ENCODE data around the gene ARMH3. TPM values are rescaled to one million over a fixed set of nuclear protein-coding genes. Genes with fewer than 3 reads are reported as not detected.
"Not testable (repeated sequence)": the region's sequence is repeated elsewhere in the genome, so short reads cannot be mapped to it uniquely, and the experiment has no call there.

ARMH3 gene
- total RNA-seq, 2 donors from 2014 or later: 5.6 to 8.3 TPM

DNA sequence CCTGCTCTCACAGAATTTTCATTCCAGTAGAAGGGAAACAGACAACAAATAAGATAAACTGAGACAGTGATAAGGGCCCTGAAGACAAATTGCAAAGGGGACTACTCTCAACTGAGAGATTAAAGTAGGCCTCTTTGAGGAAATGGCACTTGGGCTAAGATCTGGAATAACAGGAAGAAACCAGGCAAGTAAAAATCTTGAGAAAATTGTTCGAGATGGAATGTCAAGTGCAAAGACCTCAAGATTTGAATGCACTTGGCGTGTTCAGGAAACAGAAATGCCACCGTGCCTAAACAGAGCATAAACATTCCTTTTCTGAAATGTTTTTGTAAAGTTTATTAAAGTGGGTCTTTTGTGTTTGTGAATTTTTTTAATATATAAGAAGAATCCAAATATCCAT is 10.7 kb downstream of the ARMH3 start:
- 76 to 88% methylated on average over 3 of the region's 3 CpGs for WGBS, 2 donors
- no peaks in the 10 kb centered on the region for H3K36me3 ChIP-seq (replicated peaks in 1 of 2; ENCODE audit: insufficient read depth in 1 of 2, low read depth in 2 of 2)
- H3K27me3 ChIP-seq: no peaks in the 10 kb centered on the region
- H3K27ac ChIP-seq: no peak overlapping the region
- TF ChIP-seq POLR2A (IDR thresholded peaks at IDR 0.05): no peak
- TF ChIP-seq, protein P1, sequence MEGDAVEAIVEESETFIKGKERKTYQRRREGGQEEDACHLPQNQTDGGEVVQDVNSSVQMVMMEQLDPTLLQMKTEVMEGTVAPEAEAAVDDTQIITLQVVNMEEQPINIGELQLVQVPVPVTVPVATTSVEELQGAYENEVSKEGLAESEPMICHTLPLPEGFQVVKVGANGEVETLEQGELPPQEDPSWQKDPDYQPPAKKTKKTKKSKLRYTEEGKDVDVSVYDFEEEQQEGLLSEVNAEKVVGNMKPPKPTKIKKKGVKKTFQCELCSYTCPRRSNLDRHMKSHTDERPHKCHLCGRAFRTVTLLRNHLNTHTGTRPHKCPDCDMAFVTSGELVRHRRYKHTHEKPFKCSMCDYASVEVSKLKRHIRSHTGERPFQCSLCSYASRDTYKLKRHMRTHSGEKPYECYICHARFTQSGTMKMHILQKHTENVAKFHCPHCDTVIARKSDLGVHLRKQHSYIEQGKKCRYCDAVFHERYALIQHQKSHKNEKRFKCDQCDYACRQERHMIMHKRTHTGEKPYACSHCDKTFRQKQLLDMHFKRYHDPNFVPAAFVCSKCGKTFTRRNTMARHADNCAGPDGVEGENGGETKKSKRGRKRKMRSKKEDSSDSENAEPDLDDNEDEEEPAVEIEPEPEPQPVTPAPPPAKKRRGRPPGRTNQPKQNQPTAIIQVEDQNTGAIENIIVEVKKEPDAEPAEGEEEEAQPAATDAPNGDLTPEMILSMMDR (IDR thresholded peaks at IDR 0.05): no peak
- ATAC-seq (no peak), DNase-seq (no peak)
- intact Hi-C loops (cut with DNase I): no loop called here
- no peak overlapping the region for H3K4me3 ChIP-seq
- no peaks in the 10 kb centered on the region for H3K4me1 ChIP-seq
- H3K9me3 ChIP-seq: no peaks in the 10 kb centered on the region

DNA sequence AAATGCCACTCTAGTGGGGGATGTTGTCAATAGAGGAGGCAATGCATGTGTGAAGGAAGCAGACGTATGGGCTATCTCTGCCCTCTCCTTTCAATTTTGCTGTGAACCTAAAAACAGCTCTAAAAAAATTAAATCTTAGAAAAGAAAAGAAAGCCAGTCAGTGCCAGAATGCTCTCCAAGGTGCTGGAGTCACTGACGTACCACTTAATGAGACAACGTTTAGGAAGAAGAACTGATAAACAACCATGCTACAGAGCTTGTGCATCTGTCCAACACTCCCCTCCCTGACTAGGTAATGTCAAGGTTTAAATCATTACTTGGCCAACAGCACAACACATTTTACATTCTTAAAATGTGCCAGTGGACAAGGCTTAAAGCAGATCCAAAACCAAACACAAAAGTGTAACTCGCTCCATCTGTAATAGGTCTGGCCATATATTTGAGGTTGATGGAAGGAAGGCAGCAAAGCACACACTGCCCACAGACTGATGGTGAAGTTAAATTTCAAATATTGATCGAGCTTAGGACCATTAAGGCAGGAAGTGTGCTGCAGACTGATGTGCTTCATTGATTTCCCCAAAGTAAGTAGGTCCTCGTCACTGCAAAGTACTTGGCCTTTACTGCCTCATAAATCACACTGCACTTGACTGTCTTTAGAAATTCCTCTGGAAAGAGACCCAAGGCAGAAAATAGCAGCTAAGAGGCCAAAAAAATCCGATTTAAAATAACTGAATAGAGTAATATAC is 15.5 kb downstream of the ARMH3 start:
- intact Hi-C loops (cut with DNase I): no loop called here
- Histone ChIP-seq H3K27ac (no peak overlapping the region), H3K4me3 (no peak overlapping the region), H3K4me1 (no peaks in the 10 kb centered on the region), H3K27me3 (no peaks in the 10 kb centered on the region), H3K9me3 (no peaks in the 10 kb centered on the region), H3K36me3 (replicated peaks in 1 of 2; ENCODE audit: insufficient read depth in 1 of 2, low read depth in 2 of 2) (no peaks in the 10 kb centered on the region)
- ATAC-seq: no peak
- 57% methylated on average over 7 of the region's 7 CpGs for WGBS, 2 donors
- DNase-seq: no peak
- TF ChIP-seq, protein P1 (IDR thresholded peaks at IDR 0.05): no peak
- TF ChIP-seq POLR2A (IDR thresholded peaks at IDR 0.05): no peak

DNA sequence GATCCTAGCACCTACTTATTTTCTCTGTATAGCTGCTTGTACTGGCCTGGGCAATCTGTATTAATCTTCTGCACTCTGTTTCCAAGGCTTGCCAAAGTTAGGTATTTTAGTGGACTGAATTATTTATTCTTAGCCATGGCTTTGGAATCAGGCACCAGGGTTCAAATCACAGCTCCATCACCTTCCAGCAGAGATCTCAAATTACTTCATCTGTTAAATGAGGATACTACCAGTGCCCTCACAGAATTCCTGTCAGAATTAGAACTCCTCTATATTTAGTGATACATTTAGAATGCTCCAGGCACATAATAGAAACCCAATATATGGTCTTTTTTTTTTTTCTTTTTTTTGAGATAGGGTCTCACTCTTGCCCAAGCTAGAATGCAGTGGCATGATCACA is 17.6 kb downstream of the ARMH3 start:
- ATAC-seq (no peak), DNase-seq (no peak)
- Histone ChIP-seq H3K4me3 (no peak overlapping the region), H3K9me3 (no peaks in the 10 kb centered on the region), H3K4me1 (no peaks in the 10 kb centered on the region), H3K27ac (no peak overlapping the region), H3K27me3 (no peaks in the 10 kb centered on the region), H3K36me3 (replicated peaks in 1 of 2; ENCODE audit: insufficient read depth in 1 of 2, low read depth in 2 of 2) (no peaks in the 10 kb centered on the region)
- TF ChIP-seq POLR2A (IDR thresholded peaks at IDR 0.05): no peak
- TF ChIP-seq, protein P1 (IDR thresholded peaks at IDR 0.05): no peak
- intact Hi-C loops (cut with DNase I): no loop called here

DNA sequence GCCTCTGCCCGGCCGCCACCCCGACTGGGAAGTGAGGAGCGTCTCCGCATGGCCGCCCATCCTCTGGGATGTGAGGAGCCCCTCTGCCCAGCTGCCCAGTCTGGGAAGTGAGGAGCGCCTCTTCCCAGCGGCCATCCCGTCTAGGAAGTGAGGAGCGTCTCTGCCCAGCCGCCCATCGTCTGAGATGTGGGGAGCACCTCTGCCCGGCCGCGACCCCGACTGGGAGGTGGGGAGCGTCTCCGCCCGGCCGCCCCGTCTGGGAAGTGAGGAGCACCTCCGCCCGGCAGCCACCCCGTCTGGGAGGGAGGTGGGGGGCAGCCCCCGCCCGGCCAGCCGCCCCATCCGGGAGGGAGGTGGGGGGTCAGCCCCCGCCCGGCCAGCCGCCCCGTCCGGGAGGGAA is 20.2 kb downstream of the ARMH3 start:
- WGBS, 2 donors: 96 to 97% methylated on average over 7 to 13 of the region's 33 CpGs
- H3K27ac ChIP-seq; ATAC-seq; H3K9me3 ChIP-seq; intact Hi-C loops (cut with DNase I); H3K4me1 ChIP-seq; H3K27me3 ChIP-seq; H3K4me3 ChIP-seq; H3K36me3 ChIP-seq (replicated peaks in 1 of 2; ENCODE audit: insufficient read depth in 1 of 2, low read depth in 2 of 2); DNase-seq: not testable (repeated sequence)

DNA sequence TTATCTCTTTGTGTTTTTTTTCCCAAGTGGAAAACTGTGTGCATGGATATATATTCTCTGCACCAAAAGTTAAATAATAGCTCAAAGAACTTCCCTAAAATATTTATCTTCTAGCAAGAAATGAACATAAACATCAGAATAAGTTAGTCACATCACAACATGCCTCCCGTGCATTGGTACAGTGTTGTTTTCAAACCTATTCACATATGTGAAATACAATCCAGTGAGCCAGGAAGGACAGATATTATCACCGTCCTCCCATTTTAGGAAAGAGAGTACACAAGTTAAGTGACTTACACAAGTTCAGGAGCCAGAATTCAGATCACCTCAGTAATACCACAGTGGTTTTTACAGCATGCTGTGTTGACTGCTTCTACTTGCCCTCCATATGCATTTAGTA is 22.2 kb downstream of the ARMH3 start:
- no peak overlapping the region for H3K4me3 ChIP-seq
- TF ChIP-seq POLR2A (IDR thresholded peaks at IDR 0.05): no peak
- TF ChIP-seq, protein P1 (IDR thresholded peaks at IDR 0.05): no peak
- no peak for ATAC-seq

More for the DNA sequence above, 22.2 kb downstream of the ARMH3 start:
- Histone ChIP-seq H3K27me3 (no peaks in the 10 kb centered on the region), H3K27ac (no peak overlapping the region), H3K9me3 (no peaks in the 10 kb centered on the region), H3K36me3 (replicated peaks in 1 of 2; ENCODE audit: insufficient read depth in 1 of 2, low read depth in 2 of 2) (peaks cover 0 to 6% of the 10 kb centered on the region in 2 donors), H3K4me1 (no peaks in the 10 kb centered on the region)
- intact Hi-C loops (cut with DNase I): no loop called here
- WGBS, 2 donors: 91 to 93% methylated on average over 2 of the region's 2 CpGs
- no peak for DNase-seq

All from body of pancreas (tissue), 4 donors.